Measurements from ENCODE around the gene SPTBN1.
"Not testable (repeated sequence)": the region's sequence is repeated elsewhere in the genome, so short reads cannot be mapped to it uniquely, and the experiment has no call there.

SPTBN1 gene

GRCh38 chr2:54681416-54681815, 225.3 kb downstream of the SPTBN1 start:
- in situ Hi-C loops (cut with MboI; ENCODE audit: low sequenced_read_pairs), result no loop called here

GRCh38 chr2:54683596-54683995, 227.5 kb downstream of the SPTBN1 start:
- in situ Hi-C loops (cut with MboI; ENCODE audit: low sequenced_read_pairs), result no loop called here

GRCh38 chr2:54685263-54685775, 229.2 kb downstream of the SPTBN1 start:
- in situ Hi-C loops (cut with MboI; ENCODE audit: low sequenced_read_pairs), result no loop called here

GRCh38 chr2:54687595-54688152, 231.5 kb downstream of the SPTBN1 start:
- in situ Hi-C loops (cut with MboI; ENCODE audit: low sequenced_read_pairs), result no loop called here

- in situ Hi-C loops (cut with MboI; ENCODE audit: low sequenced_read_pairs), result no loop called here
Measured at GRCh38 chr2:54691445-54692135, 235.5 kb downstream of the SPTBN1 start.

- in situ Hi-C loops (cut with MboI; ENCODE audit: low sequenced_read_pairs), result no loop called here
Measured at GRCh38 chr2:54692556-54692955, 236.4 kb downstream of the SPTBN1 start.

- in situ Hi-C loops (cut with MboI; ENCODE audit: low sequenced_read_pairs), result no loop called here
Measured at GRCh38 chr2:54695378-54695777, 239.3 kb downstream of the SPTBN1 start.

GRCh38 chr2:54697934-54698333, 241.8 kb downstream of the SPTBN1 start:
- in situ Hi-C loops (cut with MboI; ENCODE audit: low sequenced_read_pairs), result no loop called here

GRCh38 chr2:54698926-54699325, 242.8 kb downstream of the SPTBN1 start:
- in situ Hi-C loops (cut with MboI; ENCODE audit: low sequenced_read_pairs), result not testable (repeated sequence)

GRCh38 chr2:54699665-54700064, 243.5 kb downstream of the SPTBN1 start:
- in situ Hi-C loops (cut with MboI; ENCODE audit: low sequenced_read_pairs), result loop anchor here (10.0 to 25.0 kb wide), 2 partner anchors 175 to 587 kb away; partner anchors contain the start of gene ACYP2

- in situ Hi-C loops (cut with MboI; ENCODE audit: low sequenced_read_pairs), result loop anchor here (10.0 to 25.0 kb wide), 2 partner anchors 176 to 589 kb away; partner anchors contain the start of gene ACYP2
Measured at GRCh38 chr2:54701029-54701428, 244.9 kb downstream of the SPTBN1 start.

GRCh38 chr2:54704238-54704637, 248.1 kb downstream of the SPTBN1 start:
- in situ Hi-C loops (cut with MboI; ENCODE audit: low sequenced_read_pairs), result loop anchor here (10.0 to 25.0 kb wide), 2 partner anchors 179 to 592 kb away; partner anchors contain the start of gene ACYP2

- in situ Hi-C loops (cut with MboI; ENCODE audit: low sequenced_read_pairs), result loop anchor here (10.0 to 25.0 kb wide), 2 partner anchors 180 to 593 kb away; partner anchors contain the start of gene ACYP2
Measured at GRCh38 chr2:54704688-54705605, 248.8 kb downstream of the SPTBN1 start.

- in situ Hi-C loops (cut with MboI; ENCODE audit: low sequenced_read_pairs), result loop anchor here (10.0 to 25.0 kb wide), 2 partner anchors 182 to 594 kb away; partner anchors contain the start of gene ACYP2
Measured at GRCh38 chr2:54706622-54707021, 250.5 kb downstream of the SPTBN1 start.

- in situ Hi-C loops (cut with MboI; ENCODE audit: low sequenced_read_pairs), result loop anchor here (10.0 to 25.0 kb wide), 2 partner anchors 184 to 596 kb away; partner anchors contain the start of gene ACYP2
Measured at GRCh38 chr2:54708584-54709335, 252.6 kb downstream of the SPTBN1 start.

GRCh38 chr2:54709336-54709809, 253.2 kb downstream of the SPTBN1 start:
- in situ Hi-C loops (cut with MboI; ENCODE audit: low sequenced_read_pairs), result loop anchor here (10.0 to 25.0 kb wide), 2 partner anchors 185 to 597 kb away; partner anchors contain the start of gene ACYP2

- in situ Hi-C loops (cut with MboI; ENCODE audit: low sequenced_read_pairs), result loop anchor here (25.0 kb wide), 1 partner anchor 598 kb away; the partner anchor contains the start of gene ACYP2
Measured at GRCh38 chr2:54710216-54710615, 254.1 kb downstream of the SPTBN1 start.

- in situ Hi-C loops (cut with MboI; ENCODE audit: low sequenced_read_pairs), result loop anchor here (25.0 kb wide), 1 partner anchor 600 kb away; the partner anchor contains the start of gene ACYP2
Measured at GRCh38 chr2:54712516-54712915, 256.4 kb downstream of the SPTBN1 start.

GRCh38 chr2:54714996-54715395, 258.9 kb downstream of the SPTBN1 start:
- in situ Hi-C loops (cut with MboI; ENCODE audit: low sequenced_read_pairs), result loop anchor here (25.0 kb wide), 1 partner anchor 603 kb away; the partner anchor contains the start of gene ACYP2
